Type B pancreatic cell (in vitro differentiated cells): ENCODE results near the gene PARP11. TPM values are rescaled to one million over a fixed set of nuclear protein-coding genes. Genes with fewer than 3 reads are reported as not detected.

ENCODE experiments used
- DNase-seq: peaks from one replicate; pipeline ENCODE4 v3.0.0; 2021; ENCODE audit warnings: mixed read lengths; ENCODE audit not compliant: unreplicated experiment; ENCODE audit errors: extremely low spot score
- H3K27ac Mint-ChIP-seq: 2 replicates; pipeline ENCODE4 v1.8.0; 2021; ENCODE audit warnings: mild to moderate bottlenecking, mixed read lengths
- H3K27me3 Mint-ChIP-seq: 2 replicates; pipeline ENCODE4 v1.8.0; 2021; ENCODE audit warnings: mixed read lengths
- H3K36me3 Mint-ChIP-seq: 2 replicates; pipeline ENCODE4 v1.8.0; 2021; ENCODE audit warnings: mixed read lengths
- H3K4me1 Mint-ChIP-seq: one replicate; pipeline ENCODE4 v1.8.0; 2021; ENCODE audit warnings: mixed read lengths; ENCODE audit not compliant: unreplicated experiment
- H3K4me3 Mint-ChIP-seq: 2 replicates; pipeline ENCODE4 v1.8.0; 2021; ENCODE audit warnings: mild to moderate bottlenecking, mixed read lengths
- H3K9me3 Mint-ChIP-seq: 2 replicates; pipeline ENCODE4 v1.8.0; 2021; ENCODE audit warnings: mixed read lengths
- CTCF ChIP-seq: fragments of 200-600 bp; sonication (generic); conservative IDR thresholded peaks from 2 replicates; pipeline ENCODE4 v1.5.0; 2021; ENCODE audit warnings: antibody characterized with exemption, mild to moderate bottlenecking
- long read RNA-seq: library from polyadenylated mRNA; unstranded; transcript quantifications from one replicate; pipeline ENCODE4 v2.0.0, GENCODE V29; 2020
- total RNA-seq: library from RNA; stranded (reverse); gene quantifications from 2 replicates; pipeline ENCODE4 v1.2.1, GENCODE V29; 2021; ENCODE audit warnings: low replicate concordance

The PARP11 gene
- total RNA-seq = 14.4 and 14.5 TPM in 2 replicates
- long read RNA-seq, full-length matches to known transcripts = 3 of 18 reads
- long read RNA-seq, partial matches to known transcripts = 4 of 18 reads
- long read RNA-seq, other reads (novel, unspliced or antisense) = 11 of 18 reads

DNA sequence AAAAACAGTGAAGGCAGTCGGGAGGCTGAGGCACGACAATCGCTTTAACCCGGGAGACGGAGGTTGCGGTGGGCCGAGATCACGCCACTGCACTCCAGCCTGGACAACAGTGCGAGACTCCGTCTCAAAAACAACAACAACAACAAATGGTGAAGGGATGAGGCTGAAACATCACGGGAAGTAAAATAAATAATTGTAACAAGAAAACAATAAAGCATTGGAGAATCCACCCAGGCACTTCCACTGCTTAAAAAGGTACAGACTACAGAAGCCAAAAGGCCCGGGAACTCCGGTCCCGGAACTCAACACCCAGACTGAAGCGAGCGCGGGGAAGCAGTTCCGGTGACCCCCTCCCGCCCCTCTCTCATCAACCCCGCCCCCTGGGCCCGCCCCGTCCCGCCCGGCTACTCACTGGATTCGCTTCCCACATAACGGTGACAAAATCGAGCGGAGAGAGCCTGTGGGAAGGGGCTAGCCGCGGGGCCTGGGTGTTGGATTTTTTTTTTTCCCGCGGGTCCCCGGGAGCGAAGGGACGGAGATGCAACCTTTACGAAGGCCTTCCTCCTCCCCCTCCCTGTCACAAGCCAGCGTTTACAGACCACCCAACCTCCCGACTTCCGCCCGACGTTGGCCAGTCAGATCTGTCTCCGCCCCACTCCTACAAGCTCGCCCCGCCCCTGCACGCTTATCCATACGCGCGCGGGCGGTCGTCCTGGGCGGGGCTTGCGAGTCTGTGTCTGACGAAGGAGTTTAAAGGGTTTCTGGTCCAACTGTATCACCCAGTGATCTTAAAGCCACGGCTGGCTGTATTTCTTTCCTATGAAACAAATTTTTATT is at the start of gene PARP11:
PARP11 (minus strand) TSS at position 600 of the 837 bp plus-strand sequence; CDS start at position 430, 170 bp downstream.
- peak within 1 kb of the TSS; percentile 95 for H3K4me3 Mint-ChIP-seq
- H3K9me3 Mint-ChIP-seq = peaks cover 6% of the 10 kb centered on the region
- H3K4me1 Mint-ChIP-seq = peaks cover 10% of the 10 kb centered on the region
- DNase-seq = peak; percentile 94
- peaks cover 14% of the 10 kb centered on the region for H3K36me3 Mint-ChIP-seq
- no peak for TF ChIP-seq CTCF
- H3K27me3 Mint-ChIP-seq = peaks cover 9% of the 10 kb centered on the region
- peak within 1 kb of the TSS; percentile 96 for H3K27ac Mint-ChIP-seq

DNA sequence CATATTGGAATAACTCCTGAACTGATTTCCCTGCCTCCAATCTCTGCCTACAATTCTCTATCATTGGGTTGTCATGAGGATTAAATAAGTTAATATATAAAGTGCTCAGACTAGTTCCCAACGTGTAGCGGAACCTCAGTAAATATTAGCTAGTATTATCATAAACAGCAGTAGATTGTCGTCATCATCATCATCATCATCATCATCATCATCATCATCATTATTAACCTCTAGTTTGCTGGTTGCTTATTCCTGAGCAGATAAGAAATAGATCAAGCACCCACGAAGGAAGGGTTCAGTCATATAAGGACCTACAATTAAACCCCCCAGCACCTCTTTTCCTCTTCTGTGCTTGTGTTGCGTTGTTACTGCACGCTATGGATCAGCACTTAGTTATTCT is 48.8 kb upstream of the PARP11 start:
- Mint-ChIP-seq H3K9me3 (peaks cover 7% of the 10 kb centered on the region), H3K4me1 (peaks cover 18% of the 10 kb centered on the region), H3K27me3 (peaks cover 48% of the 10 kb centered on the region), H3K36me3 (peaks cover 6% of the 10 kb centered on the region), H3K27ac (no peak overlapping the region), H3K4me3 (no peak overlapping the region)
- no peak for DNase-seq
- TF ChIP-seq CTCF = no peak

- no peak overlapping the region for H3K4me3 Mint-ChIP-seq
- no peak for TF ChIP-seq CTCF
- no peak overlapping the region for H3K27ac Mint-ChIP-seq
- peaks cover 49% of the 10 kb centered on the region for H3K27me3 Mint-ChIP-seq
- peaks cover 7% of the 10 kb centered on the region for H3K9me3 Mint-ChIP-seq
- no peak for DNase-seq
- H3K36me3 Mint-ChIP-seq = peaks cover 6% of the 10 kb centered on the region
- peaks cover 18% of the 10 kb centered on the region for H3K4me1 Mint-ChIP-seq
Measured at GRCh38 chr12:3921526-3921925, 48.3 kb upstream of the PARP11 start.

GRCh38 chr12:3921151-3921471 is 47.9 kb upstream of the PARP11 start:
- H3K27me3 Mint-ChIP-seq = peaks cover 48% of the 10 kb centered on the region
- no peak overlapping the region for H3K27ac Mint-ChIP-seq
- H3K9me3 Mint-ChIP-seq = peaks cover 3% of the 10 kb centered on the region
- H3K4me1 Mint-ChIP-seq = peaks cover 18% of the 10 kb centered on the region
- DNase-seq = no peak
- no peak for TF ChIP-seq CTCF
- no peak overlapping the region for H3K4me3 Mint-ChIP-seq
- peaks cover 2% of the 10 kb centered on the region for H3K36me3 Mint-ChIP-seq

DNA sequence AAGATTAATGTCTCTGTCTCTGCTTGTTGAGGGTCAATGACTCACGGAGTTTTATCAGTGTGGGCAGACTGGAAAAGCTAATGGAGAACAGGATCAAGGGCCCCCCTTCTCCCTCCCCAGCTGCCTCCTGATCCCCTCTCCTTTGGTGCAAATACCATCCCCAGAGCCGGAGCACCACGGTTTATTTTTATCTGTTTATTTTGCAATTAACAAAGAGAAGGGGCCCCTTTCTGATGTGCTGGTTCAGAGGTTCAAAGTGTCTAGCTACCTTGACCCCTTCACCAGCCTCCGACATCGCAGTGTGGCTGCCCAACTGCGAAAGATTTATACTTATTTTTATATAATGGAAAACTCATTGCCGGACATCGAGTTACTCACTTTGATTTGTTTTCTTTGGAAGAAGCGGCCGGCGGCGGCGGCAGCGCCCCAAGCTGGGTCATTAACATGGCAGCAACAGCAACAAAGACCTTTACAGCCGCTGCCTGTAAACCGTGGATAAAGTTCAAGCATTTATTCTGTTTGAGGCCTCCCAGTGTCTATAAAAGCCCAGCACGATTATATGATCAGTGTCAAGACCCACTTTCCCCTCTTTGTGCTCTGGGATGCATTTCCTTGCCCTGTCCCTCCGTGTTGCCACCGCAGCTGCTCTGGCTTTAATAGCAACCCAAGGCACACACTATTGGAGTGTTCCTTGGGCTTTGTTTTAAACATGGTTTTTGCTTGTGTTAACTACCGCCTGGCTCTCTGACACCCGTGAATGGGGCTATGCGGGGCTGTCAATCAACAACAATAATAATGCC is 47.4 kb upstream of the PARP11 start:
- peaks cover 18% of the 10 kb centered on the region for H3K4me1 Mint-ChIP-seq
- H3K36me3 Mint-ChIP-seq = no peaks in the 10 kb centered on the region
- no peak overlapping the region for H3K4me3 Mint-ChIP-seq
- no peak for DNase-seq
- TF ChIP-seq CTCF = no peak
- H3K27me3 Mint-ChIP-seq = peaks cover 43% of the 10 kb centered on the region
- no peak overlapping the region for H3K27ac Mint-ChIP-seq
- no peaks in the 10 kb centered on the region for H3K9me3 Mint-ChIP-seq
